ENCODE results near the gene TMEM184B. TPM values are rescaled to one million over a fixed set of nuclear protein-coding genes. Genes with fewer than 3 reads are reported as not detected.
A peak's percentile ranks its signal among the peaks of the same experiment; 100 is the strongest.

The TMEM184B gene
- total and polyA plus RNA-seq, 2 donors (not counting 1 experiment from before 2014, with no cell fraction given): 9.9 to 24.7 TPM

DNA sequence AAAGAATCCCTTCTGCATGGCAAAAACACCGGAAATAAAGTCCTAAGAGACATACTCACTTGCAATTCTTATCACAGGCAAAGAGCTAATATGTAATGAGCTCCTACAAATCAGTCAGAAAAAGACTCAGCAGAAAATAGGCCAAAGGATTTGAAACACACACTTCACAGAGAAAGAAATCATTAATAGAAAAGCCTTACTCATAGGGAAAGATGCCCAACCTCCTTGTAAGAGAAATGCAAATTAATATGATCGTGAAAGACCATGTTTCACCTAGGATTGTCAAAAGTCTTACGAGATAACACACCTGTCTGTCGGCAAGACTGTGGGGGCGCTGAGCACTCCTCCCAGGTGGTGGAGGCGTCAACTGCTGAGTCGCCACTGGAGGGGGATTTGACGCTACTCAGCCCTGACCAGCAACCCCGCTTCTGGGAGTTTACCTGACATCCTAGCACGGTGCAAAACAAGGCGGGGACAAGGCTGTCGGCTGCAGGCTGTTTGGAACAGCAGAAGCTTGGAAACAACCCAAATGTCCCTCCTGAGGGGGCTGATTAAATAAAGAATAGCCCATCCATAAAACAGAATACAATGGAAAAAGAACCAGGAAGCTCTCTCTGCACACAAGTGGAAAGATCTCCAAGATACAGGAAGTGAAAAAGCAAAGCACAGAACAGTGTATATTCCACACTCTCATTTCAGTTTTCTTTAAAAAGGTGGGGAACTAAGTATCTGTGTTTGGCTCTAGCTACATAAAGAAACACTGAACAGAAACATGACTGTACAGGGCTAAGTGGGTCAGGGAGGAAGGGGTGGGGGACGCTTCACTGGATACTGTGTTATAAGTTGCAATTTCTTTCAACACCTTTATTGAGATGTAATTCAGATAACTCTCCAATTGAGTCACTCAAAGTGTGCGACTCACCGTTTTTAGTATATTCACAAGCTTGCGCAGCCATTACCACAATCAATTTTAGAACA lies 33.0 kb upstream of the TMEM184B start:
- CTCF ChIA-PET: interaction anchor here (0.7 to 2.0 kb wide), 6 partner anchors 9 to 266 kb away, joined by 3 to 9 read pairs (median 4); no protein-coding TSS in a partner anchor
- H3K4me3 Mint-ChIP-seq: peak overlapping the region; percentile 70

More for the DNA sequence above, 33.0 kb upstream of the TMEM184B start:
- DNase-seq (peak; percentile 72), ATAC-seq (ENCODE audit: low read depth) (peak; percentile 77)
- H3K36me3 ChIP-seq (replicated peaks in 1 of 2; ENCODE audit: control extremely low read depth in 1 of 2, control insufficient read depth in 1 of 2, extremely low read depth in 1 of 2, insufficient read depth in 2 of 2, low read length in 1 of 2): peaks cover 0 to 21% of the 10 kb centered on the region in 2 experiments
- intact Hi-C loops (cut with micrococcal nuclease): loop anchor here (1.0 kb wide), 1 partner anchor 11 kb away; no protein-coding TSS in a partner anchor
- H3K4me3 ChIP-seq (ENCODE audit: control extremely low read depth in 1 of 5, extremely low read depth in 1 of 5, insufficient read depth in 1 of 5, low read depth in 2 of 5, low read length in 4 of 5): peak overlapping the region in 3 of 5 experiments; percentile 4 to 18 (median 5)
- Mint-ChIP-seq H3K9me3 (ENCODE audit: insufficient read depth) (no peaks in the 10 kb centered on the region), H3K27ac (peak overlapping the region; percentile 80), H3K4me1 (peaks cover 34% of the 10 kb centered on the region), H3K27me3 (no peaks in the 10 kb centered on the region)
- H3K9me3 ChIP-seq (ENCODE audit: control extremely low read depth in 1 of 3, control insufficient read depth in 2 of 3, insufficient read depth in 1 of 3, low read length in 2 of 3): no peaks in the 10 kb centered on the region
- TF ChIP-seq, protein P1, sequence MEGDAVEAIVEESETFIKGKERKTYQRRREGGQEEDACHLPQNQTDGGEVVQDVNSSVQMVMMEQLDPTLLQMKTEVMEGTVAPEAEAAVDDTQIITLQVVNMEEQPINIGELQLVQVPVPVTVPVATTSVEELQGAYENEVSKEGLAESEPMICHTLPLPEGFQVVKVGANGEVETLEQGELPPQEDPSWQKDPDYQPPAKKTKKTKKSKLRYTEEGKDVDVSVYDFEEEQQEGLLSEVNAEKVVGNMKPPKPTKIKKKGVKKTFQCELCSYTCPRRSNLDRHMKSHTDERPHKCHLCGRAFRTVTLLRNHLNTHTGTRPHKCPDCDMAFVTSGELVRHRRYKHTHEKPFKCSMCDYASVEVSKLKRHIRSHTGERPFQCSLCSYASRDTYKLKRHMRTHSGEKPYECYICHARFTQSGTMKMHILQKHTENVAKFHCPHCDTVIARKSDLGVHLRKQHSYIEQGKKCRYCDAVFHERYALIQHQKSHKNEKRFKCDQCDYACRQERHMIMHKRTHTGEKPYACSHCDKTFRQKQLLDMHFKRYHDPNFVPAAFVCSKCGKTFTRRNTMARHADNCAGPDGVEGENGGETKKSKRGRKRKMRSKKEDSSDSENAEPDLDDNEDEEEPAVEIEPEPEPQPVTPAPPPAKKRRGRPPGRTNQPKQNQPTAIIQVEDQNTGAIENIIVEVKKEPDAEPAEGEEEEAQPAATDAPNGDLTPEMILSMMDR (IDR thresholded peaks at IDR 0.05): no peak
- TF ChIP-seq EZH2 (IDR thresholded peaks at IDR 0.05; ENCODE audit: borderline replicate concordance, insufficient read depth, low read depth, low read length, poor library complexity, severe bottlenecking): no peak
- H2AFZ ChIP-seq (ENCODE audit: insufficient read depth, low read depth, low read length, poor library complexity, severe bottlenecking): no peak overlapping the region
- peaks cover 35% of the 10 kb centered on the region for H4K20me1 ChIP-seq (ENCODE audit: control insufficient read depth, insufficient read depth, low read length, poor library complexity, severe bottlenecking)
- H3K4me2 ChIP-seq (replicated peaks; ENCODE audit: low read depth, low read length, poor library complexity, severe bottlenecking): peak overlapping the region; percentile 46
- peaks cover 42% of the 10 kb centered on the region for H3K79me2 ChIP-seq (ENCODE audit: control insufficient read depth, insufficient read depth, low read length)
- H3K27ac ChIP-seq (ENCODE audit: low read length in 2 of 2): peak overlapping the region; percentile 38 to 48
- WGBS (ENCODE audit: insufficient coverage): 26% methylated on average over 9 of the region's 16 CpGs
- H3K27me3 ChIP-seq (replicated peaks in 1 of 4; ENCODE audit: control extremely low read depth in 1 of 4, control insufficient read depth in 3 of 4, insufficient read depth in 4 of 4, low read length in 3 of 4): no peaks in the 10 kb centered on the region
- peak overlapping the region; percentile 33 for H3K9ac ChIP-seq (ENCODE audit: low read length)
- H3K4me1 ChIP-seq (ENCODE audit: control insufficient read depth in 2 of 2, insufficient read depth in 2 of 2, low read length in 2 of 2): peaks cover 11 to 22% of the 10 kb centered on the region in 2 donors
- POLR2A ChIA-PET: interaction anchor here (0.7 kb wide), 1 partner anchor 10 kb away, joined by 4 read pairs; no protein-coding TSS in a partner anchor
